ENCODE data around the gene SMARCD3. TPM values are rescaled to one million over a fixed set of nuclear protein-coding genes. Genes with fewer than 3 reads are reported as not detected.

The SMARCD3 gene
- total and polyA plus RNA-seq, 2 of the 13 experiments (the other 11 are each of a cell fraction or from before 2014, with no cell fraction given) = 0.20 to 0.62 TPM

- no peak for ATAC-seq
- peaks cover 6 to 25% of the 10 kb centered on the region in 2 experiments; a peak in 4 of 5 replicates for H3K36me3 ChIP-seq (replicated peaks in 1 of 2; ENCODE audit: control insufficient read depth in 1 of 2, insufficient read depth in 2 of 2, low read length in 2 of 2)
- peaks cover 0 to 4% of the 10 kb centered on the region in 2 experiments; a peak in 2 of 5 replicates for H3K27me3 ChIP-seq (ENCODE audit: control insufficient read depth in 1 of 2, insufficient read depth in 2 of 2, low read length in 2 of 2)
- H4K20me1 ChIP-seq (ENCODE audit: insufficient read depth, low read length) = peaks cover 2% of the 10 kb centered on the region; the same call in 1 of the 2 replicates
- TF ChIP-seq ZBTB10 (CRISPR knock-in tag; IDR thresholded peaks at IDR 0.05; ENCODE audit: borderline replicate concordance) (no peak), ZNF44 (CRISPR knock-in tag; IDR thresholded peaks at IDR 0.05) (no peak), AGO2 (optimal IDR thresholded peaks at IDR 0.05; ENCODE audit: low read depth, low read length) (peak; percentile 64), POLR2G (IDR thresholded peaks at IDR 0.05; ENCODE audit: low read depth, low read length) (0 out of 2 replicates have a peak, but pooled peaks have one; percentile 26), ZNF75D (CRISPR knock-in tag; IDR thresholded peaks at IDR 0.05; ENCODE audit: borderline replicate concordance) (no peak), ZNF121 (CRISPR knock-in tag; IDR thresholded peaks at IDR 0.05) (no peak), NPAS2 (CRISPR knock-in tag; IDR thresholded peaks at IDR 0.05; ENCODE audit: borderline replicate concordance) (no peak), ZNF761 (CRISPR knock-in tag; conservative IDR thresholded peaks at IDR 0.05) (no peak), ZNF260 (CRISPR knock-in tag; IDR thresholded peaks at IDR 0.05; ENCODE audit: borderline replicate concordance, low read depth) (no peak), FOXK1 (CRISPR knock-in tag; IDR thresholded peaks at IDR 0.05; ENCODE audit: borderline replicate concordance, low read depth) (no peak), ZNF691 (CRISPR knock-in tag; IDR thresholded peaks at IDR 0.05; ENCODE audit: borderline replicate concordance, low read depth) (no peak)
- peaks cover 37% of the 10 kb centered on the region for H3K4me1 ChIP-seq (ENCODE audit: insufficient read depth, low read length)
- no peak for DNase-seq (ENCODE audit: low spot score)
- WGBS (ENCODE audit: low lambda C conversion rate) = 83% methylated on average over 11 of the region's 11 CpGs
- H3K4me2 ChIP-seq (ENCODE audit: low read depth, low read length) = no peak overlapping the region
- ChIA-PET CTCF (ENCODE audit: low intra/inter-chr PET ratio, low total read pairs) (no interaction called here), POLR2A (no interaction called here)
- intact Hi-C loops (cut with micrococcal nuclease; ENCODE audit: unreplicated experiment) (loop anchor here (10.0 kb wide), 1 partner anchor 155 kb away; the partner anchor contains the start of genes AGAP3, FASTK and TMUB1), in situ Hi-C loops (cut with HindIII; ENCODE audit: extremely low pct_ligation_motif_present, low pct_unique_long_range_greater_than_20kb) (no loop called here)
- H3K9ac ChIP-seq (ENCODE audit: insufficient read depth, low read depth, low read length) = no peak overlapping the region
- FAIRE-seq = no peak
- no peaks in the 10 kb centered on the region for H3K9me3 ChIP-seq (ENCODE audit: low read length)
- no peaks in the 10 kb centered on the region for H3K79me2 ChIP-seq (ENCODE audit: insufficient read depth, low read length)
- BruUV-seq (replicated peaks) = no TSS peak
- H3K4me3 ChIP-seq (replicated peaks in 1 of 3; ENCODE audit: insufficient read depth in 1 of 3, low read depth in 2 of 3, low read length in 3 of 3) = no peak overlapping the region
- no peak overlapping the region for H3K27ac ChIP-seq (ENCODE audit: extremely low read length, insufficient read depth, low read length)
- H2AFZ ChIP-seq (ENCODE audit: low read length) = no peak overlapping the region
These were observed 8.5 kb downstream of the SMARCD3 start for GRCh38 chr7:151239837-151240459.

All from HepG2 (cell line).